HL-60/S4 (cell line): ENCODE data around the gene CRTAC1.

Source experiments
- in situ Hi-C: fragments of 300-500 bp; cut with MboI; formaldehyde crosslinking; loops from 2 replicates; pipeline ENCODE4 v1.14.3; 2022; ENCODE audit warnings: low sequenced_read_pairs

Gene CRTAC1

GRCh38 chr10:97903128-97904017 is 127.0 kb downstream of the CRTAC1 start:
- in situ Hi-C loops: no loop called here

- in situ Hi-C loops: no loop called here
Measured at GRCh38 chr10:97901381-97901780, 129.0 kb downstream of the CRTAC1 start.

GRCh38 chr10:97898429-97898828 is 132.0 kb downstream of the CRTAC1 start:
- in situ Hi-C loops: no loop called here

GRCh38 chr10:97896756-97897358 is 133.6 kb downstream of the CRTAC1 start:
- in situ Hi-C loops: no loop called here

- in situ Hi-C loops: no loop called here
Measured at GRCh38 chr10:97895915-97896314, 134.5 kb downstream of the CRTAC1 start.

- in situ Hi-C loops: no loop called here
Measured at GRCh38 chr10:97895084-97895483, 135.3 kb downstream of the CRTAC1 start.

- in situ Hi-C loops: no loop called here
Measured at GRCh38 chr10:97894092-97894491, 136.3 kb downstream of the CRTAC1 start.

GRCh38 chr10:97892939-97893338 is 137.5 kb downstream of the CRTAC1 start:
- in situ Hi-C loops: no loop called here

GRCh38 chr10:97892506-97892905 is 137.9 kb downstream of the CRTAC1 start:
- in situ Hi-C loops: no loop called here

GRCh38 chr10:97891497-97892167 is 138.8 kb downstream of the CRTAC1 start:
- in situ Hi-C loops: no loop called here

GRCh38 chr10:97889461-97890265 is 140.8 kb downstream of the CRTAC1 start:
- in situ Hi-C loops: no loop called here

- in situ Hi-C loops: no loop called here
Measured at GRCh38 chr10:97888641-97889262, 141.7 kb downstream of the CRTAC1 start.

- in situ Hi-C loops: no loop called here
Measured at GRCh38 chr10:97888134-97888533, 142.3 kb downstream of the CRTAC1 start.

GRCh38 chr10:97887399-97887798 is 143.0 kb downstream of the CRTAC1 start:
- in situ Hi-C loops: no loop called here

- in situ Hi-C loops: no loop called here
Measured at GRCh38 chr10:97886286-97886685, 144.1 kb downstream of the CRTAC1 start.

- in situ Hi-C loops: no loop called here
Measured at GRCh38 chr10:97883092-97883485, 147.3 kb downstream of the CRTAC1 start.

- in situ Hi-C loops: no loop called here
Measured at GRCh38 chr10:97882142-97883091, 148.0 kb downstream of the CRTAC1 start.

- in situ Hi-C loops: no loop called here
Measured at GRCh38 chr10:97880109-97880508, 150.3 kb downstream of the CRTAC1 start.

GRCh38 chr10:97879241-97879640 is 151.2 kb downstream of the CRTAC1 start:
- in situ Hi-C loops: no loop called here
